GM10248 (cell line): ENCODE measurements around the gene TBC1D3E.
"Not testable (repeated sequence)": the region's sequence is repeated elsewhere in the genome, so short reads cannot be mapped to it uniquely, and the experiment has no call there.

Experiments used
- CTCF ChIA-PET: fragments of 300-600 bp; sonication (Branson Sonifier 250); formaldehyde crosslinking; extraction: SDS; loops from one replicate; lab custom pipeline; 2021; ENCODE audit warnings: antibody characterized with exemption; lab: Yijun Ruan, JAX
- POLR2A ChIA-PET: fragments of 350-650 bp; sonication (Branson Sonifier 250); formaldehyde crosslinking; extraction: SDS; loops from one replicate; lab custom pipeline; 2020; ENCODE audit warnings: antibody characterized with exemption; lab: Yijun Ruan, JAX
- DNase-seq: peaks from one replicate; pipeline ENCODE4 v3.0.0; 2012; ENCODE audit errors: extremely low spot score

Gene TBC1D3E

DNA sequence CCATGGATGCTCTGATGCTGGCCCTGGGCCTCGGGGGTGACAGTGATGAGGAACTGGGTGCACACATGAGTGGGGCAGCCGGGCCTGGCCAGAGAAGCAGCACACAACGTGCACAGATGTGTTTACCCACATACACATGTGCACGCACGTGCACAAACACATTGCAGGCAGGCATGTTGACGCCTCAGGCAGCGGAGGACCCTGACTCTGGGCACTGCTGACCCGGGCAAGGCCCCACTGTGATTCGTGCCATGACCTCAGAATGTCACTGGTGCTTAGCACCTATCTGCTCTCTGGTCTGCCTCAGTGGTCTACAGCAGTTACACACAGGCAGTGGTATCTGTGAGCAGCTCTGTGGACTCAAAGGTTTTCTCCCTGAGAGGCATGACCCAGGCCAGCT is at the start of gene TBC1D3E:
Gene TBC1D3E, plus strand, starts transcription at position 301 of the 400 bp plus-strand sequence. CDS start 1,545 bp downstream, outside the sequence.
- DNase-seq, POLR2A ChIA-PET, CTCF ChIA-PET: not testable (repeated sequence)

DNA sequence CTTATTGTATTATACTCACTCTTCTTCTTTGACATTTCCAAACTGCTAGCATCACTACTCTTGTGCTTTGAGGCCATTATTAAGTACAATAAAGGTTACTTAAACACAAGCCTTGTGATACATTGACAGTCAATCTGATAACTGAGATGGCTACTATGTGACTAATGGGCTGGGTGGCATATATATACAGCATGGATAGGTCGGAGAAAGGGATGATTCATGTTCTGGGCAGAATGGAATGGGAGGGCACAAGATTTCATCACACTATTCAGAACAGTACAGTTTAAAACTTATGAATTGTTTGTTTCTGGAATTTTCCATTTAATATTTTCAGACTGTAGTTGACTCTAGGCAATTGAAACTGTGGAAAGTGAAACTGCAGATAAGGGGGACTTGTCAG is 40.4 kb upstream of the TBC1D3E start:
- POLR2A ChIA-PET, DNase-seq, CTCF ChIA-PET: not testable (repeated sequence)

- CTCF ChIA-PET, POLR2A ChIA-PET, DNase-seq: not testable (repeated sequence)
These were observed 39.6 kb upstream of the TBC1D3E start for GRCh38 chr17:38088120-38088519.

- DNase-seq, CTCF ChIA-PET: not testable (repeated sequence)
These were observed 33.6 kb upstream of the TBC1D3E start for GRCh38 chr17:38094059-38094694.

DNA sequence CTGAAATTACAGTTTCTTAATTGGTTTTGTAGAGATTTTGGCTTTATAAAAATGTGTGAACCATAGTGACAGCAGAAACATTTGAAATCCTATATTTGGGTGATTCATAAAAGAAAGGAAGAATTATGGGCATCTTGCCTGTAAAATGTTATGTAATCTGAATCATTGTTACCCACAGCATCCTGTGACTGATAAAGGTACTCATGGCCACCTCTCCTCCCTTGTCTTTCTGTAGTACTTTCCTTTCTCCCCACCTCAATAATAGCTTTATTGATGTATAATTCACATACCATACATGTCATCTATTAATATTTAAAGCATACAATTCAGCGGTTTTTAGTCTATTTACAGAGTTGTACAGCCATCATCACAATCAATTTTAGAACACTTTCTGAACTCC is 28.5 kb upstream of the TBC1D3E start:
- CTCF ChIA-PET, DNase-seq, POLR2A ChIA-PET: not testable (repeated sequence)

More at GRCh38 chr17:38094059-38094694, 33.6 kb upstream of the TBC1D3E start:
- POLR2A ChIA-PET: not testable (repeated sequence)

DNA sequence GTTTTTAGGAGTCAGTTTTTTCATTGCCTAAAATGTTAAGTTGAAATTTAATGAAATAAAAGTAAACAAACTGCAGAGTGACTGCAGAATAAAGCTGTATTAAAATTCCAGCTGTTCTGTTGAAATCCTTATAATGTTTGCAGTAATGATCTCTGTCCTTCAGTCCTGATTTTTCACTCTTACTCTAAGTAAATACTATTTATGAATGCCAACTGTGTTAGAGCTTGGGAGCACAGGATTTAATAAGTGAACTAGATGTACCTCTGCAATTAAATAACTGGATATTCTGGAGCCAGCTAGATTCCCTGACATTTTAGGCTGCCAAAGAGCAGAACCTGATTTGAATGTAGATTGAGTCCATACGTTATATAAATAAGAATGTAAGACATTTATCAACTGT is 7.9 kb upstream of the TBC1D3E start:
- CTCF ChIA-PET, DNase-seq, POLR2A ChIA-PET: not testable (repeated sequence)

GRCh38 chr17:38134860-38135259 is 7.1 kb downstream of the TBC1D3E start:
- DNase-seq, CTCF ChIA-PET, POLR2A ChIA-PET: not testable (repeated sequence)
